HG03139 (cell line): ENCODE measurements around the gene PLEKHG3.

Experiments used
- ATAC-seq: cut with Tn5 transposase; IDR thresholded peaks from one replicate; pipeline ENCODE4 v1.9.1; 2021; ENCODE audit not compliant: unreplicated experiment

The PLEKHG3 gene

DNA sequence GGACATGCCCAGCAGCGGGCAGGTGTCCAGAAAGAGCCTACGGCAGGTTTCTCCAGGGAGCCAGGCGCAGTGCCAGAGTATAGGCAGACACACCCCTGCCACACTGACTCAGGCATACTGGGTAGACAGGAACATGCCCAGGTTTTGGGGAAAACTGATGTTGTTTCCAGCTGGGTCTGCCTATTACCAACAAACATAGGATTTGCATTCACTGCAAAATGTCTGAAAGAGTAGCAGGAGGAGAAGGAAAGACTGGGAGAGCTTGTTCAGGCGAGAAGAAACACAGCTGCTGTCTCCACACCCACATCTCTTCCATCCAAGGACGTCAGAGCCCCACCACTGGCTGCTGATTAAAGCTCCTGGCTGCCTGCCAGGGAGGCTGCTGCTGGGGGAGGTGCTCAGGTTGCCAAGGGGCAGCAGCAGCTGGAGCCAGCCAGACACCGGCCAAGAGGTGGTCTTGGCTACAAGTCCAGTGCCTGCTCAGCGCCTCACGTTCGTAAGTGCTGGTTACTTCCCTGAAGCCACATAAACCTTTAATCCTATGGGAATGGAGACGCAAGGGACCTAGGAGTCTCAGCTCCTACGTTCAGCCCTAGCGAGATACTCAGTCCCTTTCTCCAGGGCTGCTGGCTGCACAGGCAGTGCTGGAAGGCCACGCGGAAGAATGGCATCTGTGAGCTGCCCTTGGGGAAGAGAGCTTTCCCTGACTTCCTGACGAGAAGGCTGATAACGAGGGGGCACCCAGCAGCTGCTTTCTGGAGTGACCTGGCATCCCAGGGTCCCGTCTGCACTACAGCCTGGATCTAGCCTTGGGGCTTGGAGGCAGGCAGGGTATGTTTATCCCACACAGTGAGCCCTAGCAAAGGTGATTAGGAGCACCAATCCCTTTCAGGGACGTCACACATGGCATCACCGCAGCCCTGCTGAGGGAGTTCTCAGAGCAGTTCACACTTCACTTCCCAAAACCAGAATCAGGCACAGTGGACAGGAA, 58.1 kb downstream of the PLEKHG3 start:
- no peak for ATAC-seq

DNA sequence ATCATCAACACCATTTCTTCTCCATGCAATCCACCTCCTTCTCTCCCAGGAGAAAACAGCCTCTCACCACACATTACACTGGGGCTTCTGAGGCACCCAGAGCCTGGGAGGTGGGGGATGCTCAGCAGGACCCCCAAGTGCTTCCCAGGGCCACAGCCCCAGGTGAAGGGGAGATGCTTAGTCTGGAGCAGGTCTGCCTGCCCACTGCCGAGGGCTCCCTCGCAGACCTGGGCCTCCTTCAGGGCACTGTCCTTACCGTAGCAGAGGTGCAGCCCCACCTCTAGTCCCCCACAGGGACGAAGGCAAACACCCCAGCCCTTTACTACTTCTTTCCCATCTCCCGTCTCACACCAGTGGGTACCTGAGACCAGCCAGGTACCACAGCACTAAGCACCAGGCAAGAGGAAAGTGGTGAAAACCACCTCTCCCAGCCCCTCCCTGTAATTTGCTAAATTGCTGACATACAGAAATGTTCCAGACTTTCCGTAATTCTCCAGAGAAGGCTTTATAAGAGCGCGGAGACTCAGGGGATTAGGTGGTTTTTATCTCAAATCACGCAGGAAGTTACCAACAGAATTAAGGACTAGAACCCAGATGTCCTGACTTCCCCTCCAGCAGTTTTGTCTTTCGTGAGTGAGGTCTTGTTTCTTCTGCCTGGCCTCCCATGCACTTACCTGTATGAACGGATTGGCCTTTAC, 59.0 kb downstream of the PLEKHG3 start:
- no peak for ATAC-seq

DNA sequence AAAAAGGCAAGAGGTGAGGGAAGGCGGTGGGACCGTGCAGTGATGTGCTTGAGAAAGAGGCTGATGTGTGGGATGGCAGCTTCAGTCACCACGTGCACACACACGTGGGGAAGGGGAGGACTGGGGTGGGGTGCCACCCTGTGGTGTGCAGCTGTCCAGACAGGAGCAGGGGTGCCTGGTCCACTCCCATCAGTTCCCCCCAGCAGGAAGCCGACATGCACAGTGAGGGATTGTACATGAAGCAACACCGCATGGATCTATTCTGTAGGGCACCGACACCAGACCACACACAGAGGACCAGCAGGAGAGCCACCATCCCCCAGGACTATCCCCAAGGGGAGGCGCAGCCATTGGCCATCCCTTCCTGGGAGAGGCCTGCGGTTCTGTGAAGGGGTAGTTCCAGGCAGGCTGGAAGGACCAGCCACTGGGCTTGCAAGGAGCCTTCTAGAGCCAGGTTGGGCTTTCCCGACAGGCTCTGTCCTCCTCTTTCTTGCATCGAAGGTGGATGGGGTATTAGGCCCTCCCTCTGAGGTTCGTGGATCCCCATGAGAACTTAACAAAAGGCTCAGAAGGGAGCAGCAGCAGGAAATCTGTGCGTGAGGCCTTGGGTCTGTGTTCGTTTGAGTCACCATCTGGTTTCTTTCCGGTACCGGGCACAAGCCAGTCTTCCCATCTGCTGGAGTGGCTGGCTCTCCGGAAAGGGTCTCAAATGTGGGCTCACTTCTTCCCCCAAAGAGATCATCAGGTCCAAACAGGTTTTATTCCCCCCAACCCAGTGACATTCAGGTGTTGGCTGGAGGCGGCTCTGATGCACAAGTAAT, 59.8 kb downstream of the PLEKHG3 start:
- no peak for ATAC-seq

DNA sequence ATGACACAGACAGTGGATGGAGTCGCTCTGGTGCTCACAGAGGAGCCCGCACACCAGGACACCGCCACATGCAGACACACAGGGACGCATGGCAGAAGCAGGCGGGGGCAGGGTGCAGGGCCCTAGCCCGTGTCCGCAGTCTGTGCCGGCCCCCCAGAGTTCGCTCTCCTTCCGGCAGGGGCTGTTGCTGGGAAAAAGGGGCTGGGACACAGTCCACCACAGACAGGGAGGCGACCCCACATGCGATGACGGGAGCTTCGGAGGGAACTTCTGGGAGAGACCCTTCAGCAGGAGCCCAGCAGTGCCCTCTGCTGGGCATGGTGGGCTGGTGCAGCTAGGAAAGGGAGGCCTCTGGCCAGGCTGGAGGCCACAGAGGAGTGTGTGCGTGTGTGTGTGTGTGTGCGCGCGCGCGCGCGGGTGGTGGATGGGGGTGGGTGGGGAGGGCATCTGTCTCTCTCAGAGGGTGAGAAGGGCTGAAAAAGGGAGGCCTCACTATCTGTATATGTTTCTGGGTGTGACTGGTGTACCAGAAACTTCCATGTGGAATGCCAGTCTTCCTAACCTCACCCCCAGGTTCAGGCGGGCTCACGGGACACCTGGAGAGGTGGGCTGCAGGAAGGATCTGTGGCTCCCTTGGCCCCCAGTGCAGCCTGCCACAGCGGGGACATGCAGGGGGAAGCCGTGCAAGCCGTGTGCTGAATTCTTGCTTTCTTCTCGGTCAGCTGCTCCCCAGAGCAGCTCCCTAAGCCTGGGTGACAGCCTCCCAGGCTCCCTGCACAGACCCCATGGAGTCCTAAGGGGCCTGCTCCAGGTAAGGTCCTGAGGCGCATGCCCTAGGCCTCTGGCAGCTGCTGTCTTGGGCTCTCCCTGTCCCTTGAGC, 60.7 kb downstream of the PLEKHG3 start:
- no peak for ATAC-seq

DNA sequence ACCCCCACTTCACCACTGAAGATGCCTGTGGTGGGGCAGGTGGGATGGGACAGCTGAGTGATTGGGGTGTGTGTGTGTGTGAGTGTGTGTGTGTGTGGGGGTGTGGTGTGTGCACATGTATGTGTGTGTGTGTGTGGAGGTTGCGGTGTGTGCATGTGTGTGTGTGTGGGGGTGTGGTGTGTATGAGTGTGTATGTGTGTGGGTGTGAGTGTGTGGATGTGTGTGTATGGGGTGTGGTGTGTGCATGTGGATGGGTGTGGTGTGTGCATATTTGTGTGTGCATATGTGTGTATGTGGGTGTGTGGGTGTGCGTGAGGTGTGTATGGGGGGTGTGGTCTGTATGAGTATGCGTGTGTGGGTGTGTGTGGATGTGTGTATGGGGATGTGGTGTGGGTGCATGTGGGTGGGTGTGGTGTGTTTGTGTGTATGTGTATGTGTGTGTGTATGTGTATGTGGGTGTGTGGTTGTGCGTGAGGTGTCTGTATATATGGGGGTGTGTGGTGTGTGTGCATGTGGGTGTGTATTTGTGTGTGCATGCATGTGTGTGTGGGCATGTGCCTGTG, 61.6 kb downstream of the PLEKHG3 start:
- ATAC-seq, result no peak

DNA sequence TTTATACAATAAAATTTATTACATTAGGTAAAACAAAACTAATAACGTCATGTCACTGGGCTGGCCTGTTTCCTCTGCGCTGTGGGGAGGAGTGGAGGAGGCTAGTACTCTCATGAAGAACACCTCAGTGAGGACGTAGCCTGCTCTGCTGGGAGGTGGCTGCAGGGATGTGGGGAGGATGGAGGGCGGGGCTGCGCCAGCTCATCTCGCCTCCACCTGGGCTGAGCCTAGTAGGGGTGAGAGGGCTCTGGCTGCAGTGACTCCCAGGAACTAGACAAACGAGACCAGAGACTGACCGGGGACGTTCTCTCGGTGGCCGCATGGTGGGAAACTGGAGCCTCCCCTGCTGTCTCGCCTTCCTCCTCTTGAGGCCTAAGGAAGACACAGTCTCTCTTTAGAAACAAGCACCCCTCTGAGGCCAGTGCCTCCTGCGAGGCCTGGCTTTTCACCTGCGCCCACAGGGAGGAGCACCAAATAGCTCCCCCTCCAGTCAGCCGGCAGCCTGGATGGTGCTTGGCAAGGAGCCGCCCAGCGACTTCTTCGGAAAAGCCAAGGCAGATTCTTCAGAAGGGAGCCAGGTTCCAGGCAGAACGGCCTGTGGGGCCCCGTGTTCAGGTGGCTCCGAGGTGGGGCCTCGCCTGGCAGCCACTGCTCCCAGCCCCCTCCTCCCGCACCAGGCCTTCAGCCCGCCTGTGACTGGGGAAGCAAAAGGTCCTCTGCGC, 62.4 kb downstream of the PLEKHG3 start:
- no peak for ATAC-seq

DNA sequence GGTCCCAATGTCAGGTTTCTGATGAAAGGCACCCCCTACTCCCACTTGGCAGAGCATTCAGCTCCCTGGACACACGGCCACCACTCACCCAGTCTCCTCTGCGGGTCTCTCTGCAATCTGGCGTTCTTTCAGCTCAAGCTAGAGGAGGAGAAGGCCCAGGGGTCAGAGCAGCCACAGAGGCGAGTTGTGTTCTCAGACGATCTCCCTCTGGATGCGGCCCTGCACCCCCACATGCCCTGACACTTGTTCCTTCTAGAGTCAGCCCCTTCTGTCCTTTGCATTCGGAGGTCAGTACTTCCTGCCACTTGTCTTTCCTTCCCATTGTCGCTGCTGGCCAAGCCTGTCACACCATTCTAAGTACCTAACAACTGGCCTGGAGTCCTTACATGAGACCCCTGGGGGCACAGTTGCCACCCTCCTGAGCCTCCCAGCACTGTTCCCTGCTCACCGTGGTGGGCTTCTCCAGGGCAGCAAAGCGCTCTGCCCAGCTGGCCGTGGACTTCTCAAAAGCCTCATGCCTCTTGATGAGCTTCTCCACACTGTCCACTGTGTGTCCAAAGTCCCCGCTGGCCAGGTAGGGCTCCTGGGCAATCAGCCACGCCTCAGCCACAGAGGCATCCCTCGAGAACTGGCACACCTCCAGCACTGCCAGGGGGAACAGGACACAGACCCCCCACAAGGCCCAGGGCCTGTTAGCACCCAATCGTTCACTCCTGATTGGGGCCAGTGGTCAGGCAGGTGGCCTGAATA, 63.2 kb downstream of the PLEKHG3 start:
- no peak for ATAC-seq

DNA sequence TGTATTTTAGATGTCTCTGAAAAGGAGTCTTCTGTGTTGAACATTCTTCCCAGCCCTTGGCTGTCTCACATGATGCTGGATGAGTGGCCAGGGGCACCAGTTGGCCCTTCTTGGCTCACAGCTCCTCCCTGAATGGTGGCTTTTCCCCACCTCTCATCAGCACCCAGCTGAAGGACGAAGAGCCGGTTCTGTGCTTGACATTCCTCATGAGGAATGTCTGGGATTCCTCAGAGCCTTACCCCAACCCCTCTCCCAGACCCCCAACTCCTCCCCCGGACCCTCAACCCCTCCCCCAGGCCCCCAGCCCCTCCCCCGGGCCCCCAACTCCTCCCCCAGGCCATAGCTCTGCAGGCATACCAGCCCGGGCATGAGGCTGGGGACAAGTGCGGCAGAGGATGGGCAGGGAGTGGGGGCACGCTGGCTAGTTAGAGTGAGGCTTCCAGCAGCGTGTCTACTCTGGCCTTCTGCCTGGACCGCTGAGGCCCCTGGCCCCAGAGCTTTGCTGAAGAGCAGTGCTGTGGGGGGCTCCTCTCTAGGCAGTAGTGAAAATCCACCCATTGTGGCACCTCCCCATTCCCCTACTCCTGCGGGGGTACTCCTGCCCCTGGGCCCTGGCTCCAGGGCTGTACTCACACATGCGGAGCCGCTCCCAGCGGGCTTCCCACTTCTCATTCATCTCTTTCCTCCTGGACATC, 64.3 kb downstream of the PLEKHG3 start:
- no peak for ATAC-seq

DNA sequence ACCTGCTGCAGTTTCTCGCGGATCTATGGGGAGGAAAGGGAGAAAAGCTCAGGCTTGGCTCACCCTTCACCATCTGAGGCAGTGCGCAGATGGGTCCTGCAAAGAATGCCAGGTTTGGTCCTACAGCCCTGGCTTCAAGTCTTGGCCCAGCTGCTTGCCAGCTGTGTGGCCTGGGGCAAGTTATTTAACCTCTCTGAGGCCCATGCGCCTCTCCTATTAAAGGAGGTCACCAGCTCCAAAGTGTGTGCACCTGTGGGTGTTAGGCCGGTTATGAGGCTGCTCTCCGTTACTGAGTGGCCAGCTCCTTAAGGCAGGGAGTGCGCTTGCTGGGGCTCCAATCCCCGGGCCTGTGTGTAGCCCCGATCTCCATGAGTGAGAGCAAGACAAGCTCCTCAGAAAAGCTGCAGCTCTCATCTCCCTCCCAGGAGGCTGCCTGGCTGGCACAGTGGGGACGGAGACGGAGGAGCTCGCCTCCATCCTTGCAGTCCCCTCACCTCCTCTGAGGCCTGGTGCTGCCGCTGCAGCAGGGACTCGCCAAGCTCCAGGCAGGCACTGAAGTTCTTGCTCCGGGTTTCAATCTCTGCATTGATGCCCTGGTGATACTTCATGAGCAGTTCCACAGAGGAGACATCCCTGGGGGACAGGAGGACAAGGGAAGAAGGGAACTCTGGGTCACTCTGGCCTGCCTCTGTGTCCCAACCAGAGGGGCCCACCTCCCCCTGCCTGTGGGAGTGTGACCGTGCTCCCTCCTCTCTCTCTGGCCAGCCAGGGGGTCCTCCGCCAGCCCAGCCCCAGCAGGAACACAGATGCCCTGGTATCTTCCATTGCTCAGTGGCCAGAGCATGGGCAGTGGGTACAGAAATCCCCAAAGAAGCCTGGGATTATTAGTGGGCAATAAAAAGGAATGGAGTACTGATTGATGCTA, 65.1 kb downstream of the PLEKHG3 start:
- ATAC-seq, result no peak

DNA sequence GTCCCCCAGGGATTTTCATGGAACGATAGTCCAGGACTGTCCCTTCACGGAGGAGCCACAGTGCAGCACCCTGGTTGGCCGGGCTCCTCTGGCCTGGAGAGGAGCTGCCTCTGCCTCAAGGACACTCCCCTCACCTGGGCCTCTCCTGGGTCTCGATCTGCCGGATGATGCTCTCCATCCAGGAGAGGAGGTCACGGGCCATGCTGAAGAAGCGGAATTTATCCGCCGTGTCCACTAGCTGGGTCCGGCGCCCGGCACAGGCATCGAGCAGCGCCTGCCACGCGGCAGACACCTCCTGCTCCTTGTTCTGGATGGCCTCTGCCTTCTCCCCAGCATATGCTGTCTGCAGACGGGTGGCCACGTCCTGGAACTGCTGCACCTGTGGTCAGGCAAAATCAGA, 66.5 kb downstream of the PLEKHG3 start:
- no peak for ATAC-seq

DNA sequence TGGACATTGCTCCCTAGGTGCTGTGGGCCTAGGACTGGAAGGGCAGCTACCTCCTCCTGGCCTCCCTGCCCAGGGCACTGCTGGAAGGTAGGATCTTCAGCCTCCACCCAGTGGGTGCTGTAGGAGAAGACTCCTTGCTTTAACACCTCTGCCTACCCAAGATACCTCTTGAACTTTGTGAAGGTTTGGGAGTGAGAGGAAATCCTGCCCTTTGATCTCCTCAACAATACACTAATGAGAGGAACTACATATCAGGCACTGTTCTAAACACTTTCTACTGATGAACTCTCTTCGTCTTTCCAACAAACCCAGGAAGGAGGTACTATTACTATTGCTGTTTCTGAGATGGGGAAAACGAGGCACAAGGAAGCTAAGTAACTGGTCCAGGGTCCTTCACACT, 66.9 kb downstream of the PLEKHG3 start:
- no peak for ATAC-seq

DNA sequence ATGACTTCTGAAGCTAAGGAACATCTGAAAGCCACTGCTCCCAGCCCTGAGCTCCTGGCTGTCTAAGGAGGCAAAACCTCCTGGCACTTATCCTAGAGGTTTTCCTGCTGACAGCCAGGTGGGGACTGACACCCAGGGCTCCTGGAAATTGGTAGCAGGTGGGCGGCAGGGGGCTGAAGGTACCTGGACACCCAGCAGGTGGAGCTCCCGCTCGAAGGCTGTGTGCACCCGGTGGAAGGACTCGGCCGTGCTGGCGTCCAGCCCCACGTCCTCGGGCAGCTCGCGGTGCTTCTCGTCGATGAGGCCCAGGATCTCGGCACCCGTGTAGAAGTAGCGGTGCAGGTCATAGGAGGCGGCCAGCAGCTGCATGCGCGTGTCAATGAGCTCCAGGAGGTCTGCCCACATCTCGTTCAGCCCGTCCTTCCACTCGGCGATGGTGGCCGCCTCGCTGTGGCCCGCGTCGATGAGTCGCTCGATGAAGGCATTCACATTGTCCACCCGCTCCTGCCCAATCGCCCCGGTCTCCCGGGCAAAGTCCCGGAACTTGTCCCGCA, 68.2 kb downstream of the PLEKHG3 start:
- no peak for ATAC-seq

DNA sequence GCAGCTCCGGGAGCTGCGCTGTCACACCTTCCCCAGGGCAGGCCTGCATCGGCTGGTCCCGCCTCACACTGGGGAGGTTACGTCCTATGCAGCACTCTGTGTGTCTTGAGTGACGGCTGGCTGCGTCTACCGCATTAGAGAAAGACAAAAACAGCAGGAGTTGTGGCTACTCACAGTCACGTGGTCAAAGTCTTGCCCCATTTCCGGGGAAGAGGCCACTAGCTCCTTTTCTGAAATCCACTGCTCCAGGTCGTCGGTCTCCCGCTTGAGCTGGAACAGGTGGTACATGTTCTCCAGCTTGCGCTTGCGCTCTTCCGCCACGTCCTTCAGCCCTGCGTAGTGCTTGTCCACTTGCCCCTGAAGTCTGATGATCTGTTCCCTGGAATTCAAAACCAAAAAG, 68.8 kb downstream of the PLEKHG3 start:
- no peak for ATAC-seq

DNA sequence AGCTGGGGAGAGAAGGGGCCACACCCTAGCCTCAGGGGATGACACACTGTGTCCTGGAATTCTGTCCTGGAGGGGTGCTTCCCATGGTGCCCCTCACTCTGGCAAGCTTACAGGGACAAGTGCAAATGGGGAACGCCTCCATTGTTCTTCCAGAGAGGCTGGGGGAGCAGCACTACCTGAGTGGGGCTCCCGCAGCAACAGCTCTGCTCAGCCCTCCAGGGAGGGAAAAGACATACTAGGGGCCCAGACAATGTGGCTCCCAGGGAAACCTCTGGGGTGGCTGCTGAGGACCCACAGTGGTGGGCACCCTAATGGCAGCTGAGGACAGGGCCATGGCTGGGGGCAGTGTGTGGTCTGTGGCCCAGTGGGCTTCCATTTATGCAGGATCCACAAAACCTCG, 69.4 kb downstream of the PLEKHG3 start:
- no peak for ATAC-seq

DNA sequence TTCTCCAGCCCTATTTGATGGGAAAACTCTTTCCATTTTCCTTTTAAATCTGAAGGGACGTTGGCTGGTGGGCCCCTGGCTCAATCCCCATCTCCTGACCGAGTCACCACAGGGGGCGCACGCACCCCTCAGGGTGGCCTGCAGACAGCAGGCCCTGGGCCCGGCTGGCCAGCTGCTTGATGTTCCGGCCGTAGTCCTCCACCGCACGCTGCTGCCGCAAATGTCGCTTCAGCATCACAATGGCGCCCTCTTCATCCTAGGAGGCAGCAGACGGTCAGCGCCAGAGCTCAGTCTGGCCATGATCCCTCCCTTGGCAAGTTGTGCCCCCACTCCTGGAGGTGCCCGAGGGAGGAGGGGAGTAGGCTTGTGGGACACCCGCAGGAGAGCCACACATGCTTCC, 70.0 kb downstream of the PLEKHG3 start:
- ATAC-seq, result no peak

DNA sequence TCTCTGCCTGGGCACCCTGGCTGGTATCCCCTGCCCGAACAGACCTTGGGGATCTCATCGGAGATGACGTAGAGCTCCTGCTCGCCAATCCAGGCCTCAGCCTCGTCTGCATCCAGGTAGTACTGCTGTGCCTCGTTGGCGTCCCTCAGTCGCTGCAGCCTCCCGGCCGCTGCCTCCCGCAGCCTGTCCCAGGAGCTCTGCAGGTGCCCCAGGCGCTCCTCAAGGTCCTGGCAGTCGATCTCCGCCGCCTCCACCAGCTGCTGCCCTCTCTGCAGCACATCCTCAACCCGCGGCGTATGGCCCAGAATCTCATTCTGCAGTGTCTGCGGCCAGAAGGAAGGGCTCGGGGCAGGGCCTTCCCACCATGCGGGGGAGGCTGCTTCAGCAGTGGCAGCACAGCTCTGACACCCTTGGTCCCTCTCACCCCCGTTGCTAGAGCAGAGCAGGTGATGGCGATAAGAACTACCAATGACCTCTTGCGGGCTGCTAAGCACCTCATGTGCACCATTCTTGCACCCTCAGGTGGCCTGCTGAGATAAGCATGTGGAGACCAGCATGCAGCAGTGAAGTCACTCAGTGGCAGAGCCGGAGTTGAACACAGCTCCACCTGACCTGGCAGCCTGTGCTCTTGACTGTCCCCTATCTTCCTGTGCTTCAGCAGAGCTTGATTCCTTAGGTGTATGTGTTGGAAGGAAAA, 71.0 kb downstream of the PLEKHG3 start:
- no peak for ATAC-seq
